ENCODE measurements around the gene MIF4GD. TPM values are rescaled to one million over a fixed set of nuclear protein-coding genes. Genes with fewer than 3 reads are reported as not detected.

The MIF4GD gene
- total and polyA plus RNA-seq, 8 donors: 10.6 to 17.6 (median 14.7) TPM

DNA sequence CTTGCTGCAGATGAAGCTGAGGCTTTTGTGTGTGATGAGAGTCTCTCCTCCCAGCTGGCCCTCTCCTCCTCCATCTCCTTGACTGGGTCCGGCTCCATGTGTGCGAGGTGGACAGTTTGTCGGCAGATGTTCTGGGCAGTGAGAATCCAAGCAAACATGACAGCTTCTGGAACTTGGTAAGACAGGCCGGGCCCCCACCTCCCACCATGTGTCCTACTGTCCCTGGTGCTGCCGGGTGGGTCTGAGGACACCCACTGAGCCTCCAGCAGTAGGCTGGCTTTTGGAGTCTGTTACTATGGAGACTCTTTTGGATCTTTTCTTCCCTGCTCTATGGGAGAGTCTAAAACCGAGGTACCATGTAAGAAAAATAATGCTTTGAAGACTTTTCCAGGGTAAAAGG, 52.9 kb downstream of the MIF4GD start:
- no peak for ATAC-seq
- 92 to 94% methylated on average over 6 of the region's 6 CpGs for WGBS, 2 donors
- H3K36me3 ChIP-seq: peaks cover 0 to 47% (median 6%) of the 10 kb centered on the region in 3 donors

More for the DNA sequence above, 52.9 kb downstream of the MIF4GD start:
- TF ChIP-seq, protein P1, sequence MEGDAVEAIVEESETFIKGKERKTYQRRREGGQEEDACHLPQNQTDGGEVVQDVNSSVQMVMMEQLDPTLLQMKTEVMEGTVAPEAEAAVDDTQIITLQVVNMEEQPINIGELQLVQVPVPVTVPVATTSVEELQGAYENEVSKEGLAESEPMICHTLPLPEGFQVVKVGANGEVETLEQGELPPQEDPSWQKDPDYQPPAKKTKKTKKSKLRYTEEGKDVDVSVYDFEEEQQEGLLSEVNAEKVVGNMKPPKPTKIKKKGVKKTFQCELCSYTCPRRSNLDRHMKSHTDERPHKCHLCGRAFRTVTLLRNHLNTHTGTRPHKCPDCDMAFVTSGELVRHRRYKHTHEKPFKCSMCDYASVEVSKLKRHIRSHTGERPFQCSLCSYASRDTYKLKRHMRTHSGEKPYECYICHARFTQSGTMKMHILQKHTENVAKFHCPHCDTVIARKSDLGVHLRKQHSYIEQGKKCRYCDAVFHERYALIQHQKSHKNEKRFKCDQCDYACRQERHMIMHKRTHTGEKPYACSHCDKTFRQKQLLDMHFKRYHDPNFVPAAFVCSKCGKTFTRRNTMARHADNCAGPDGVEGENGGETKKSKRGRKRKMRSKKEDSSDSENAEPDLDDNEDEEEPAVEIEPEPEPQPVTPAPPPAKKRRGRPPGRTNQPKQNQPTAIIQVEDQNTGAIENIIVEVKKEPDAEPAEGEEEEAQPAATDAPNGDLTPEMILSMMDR (IDR thresholded peaks at IDR 0.05): no peak
- DNase-seq: no peak
- Histone ChIP-seq H3K9me3 (no peaks in the 10 kb centered on the region), H3K4me3 (no peak overlapping the region), H3K4me1 (no peaks in the 10 kb centered on the region), H3K27ac (no peak overlapping the region), H3K27me3 (no peaks in the 10 kb centered on the region)
- no peak for FAIRE-seq
- intact Hi-C loops (cut with DNase I): no loop called here

Other genes with a start within 250 kb of the MIF4GD start
- 100 to 1,000 TPM in 4 of 6 donors, 10 to 100 TPM in 2; 81.6 to 121 (median 105) TPM for gene ATP5PD, start 224.3 kb downstream of the MIF4GD start, total RNA-seq
- 100 to 1,000 TPM; 215 to 229 TPM for gene ATP5PD, start 224.3 kb downstream of the MIF4GD start, polyA plus RNA-seq
- gene KCTD2, start 224.0 kb downstream of the MIF4GD start, total RNA-seq: 10 to 100 TPM in 1 of 6 donors, 1 to 10 TPM in 5; 6.3 to 13.2 (median 8.5) TPM
- gene KCTD2, start 224.0 kb downstream of the MIF4GD start, polyA plus RNA-seq: 10 to 100 TPM; 13.0 to 14.6 TPM
- 1 to 10 TPM; 2.2 to 5.2 (median 4.0) TPM for gene SLC16A5, start 183.3 kb downstream of the MIF4GD start, total RNA-seq
- gene SLC16A5, start 183.3 kb downstream of the MIF4GD start, polyA plus RNA-seq: 1 to 10 TPM; 7.8 to 8.8 TPM
- 1 to 10 TPM; 2.3 to 7.4 (median 3.4) TPM for gene ARMC7, start 161.3 kb downstream of the MIF4GD start, total RNA-seq
- gene ARMC7, start 161.3 kb downstream of the MIF4GD start, polyA plus RNA-seq: 1 to 10 TPM; 5.7 to 6.3 TPM
- gene NT5C, start 139.5 kb downstream of the MIF4GD start, total RNA-seq: 10 to 100 TPM; 14.4 to 32.3 (median 18.7) TPM
- 10 to 100 TPM; 62.5 to 76.3 TPM for gene NT5C, start 139.5 kb downstream of the MIF4GD start, polyA plus RNA-seq
- 10 to 100 TPM in 3 of 6 donors, 1 to 10 TPM in 3; 7.5 to 32.9 (median 11.9) TPM for gene JPT1, start 116.7 kb downstream of the MIF4GD start, total RNA-seq
- 10 to 100 TPM; 21.8 to 33.1 TPM for gene JPT1, start 116.7 kb downstream of the MIF4GD start, polyA plus RNA-seq
- 100 to 1,000 TPM; 102 to 178 (median 141) TPM for gene SUMO2, start 88.3 kb downstream of the MIF4GD start, total RNA-seq
- 10 to 100 TPM; 38.1 to 62.6 TPM for gene SUMO2, start 88.3 kb downstream of the MIF4GD start, polyA plus RNA-seq
- gene NUP85, start 65.6 kb downstream of the MIF4GD start, total RNA-seq: 10 to 100 TPM; 21.0 to 33.1 (median 23.0) TPM
- 100 to 1,000 TPM in 1 of 2 donors, 10 to 100 TPM in 1; 45.7 to 105 TPM for gene NUP85, start 65.6 kb downstream of the MIF4GD start, polyA plus RNA-seq
- 10 to 100 TPM; 13.9 to 31.1 (median 20.2) TPM for gene GGA3, start 9.6 kb downstream of the MIF4GD start, total RNA-seq
- gene GGA3, start 9.6 kb downstream of the MIF4GD start, polyA plus RNA-seq: 10 to 100 TPM; 25.9 to 39.7 TPM
- gene MRPS7, start 9.4 kb downstream of the MIF4GD start, total RNA-seq: 10 to 100 TPM; 11.3 to 24.1 (median 19.2) TPM
- 10 to 100 TPM; 23.3 to 34.0 TPM for gene MRPS7, start 9.4 kb downstream of the MIF4GD start, polyA plus RNA-seq
- 10 to 100 TPM in 1 of 6 donors, 1 to 10 TPM in 5; 4.4 to 10.8 (median 6.7) TPM for gene SLC25A19, start 18.2 kb upstream of the MIF4GD start, total RNA-seq
- 1 to 10 TPM; 8.5 to 9.3 TPM for gene SLC25A19, start 18.2 kb upstream of the MIF4GD start, polyA plus RNA-seq
- gene GRB2, start 134.4 kb upstream of the MIF4GD start, total RNA-seq: 10 to 100 TPM; 25.2 to 64.7 (median 36.5) TPM
- gene GRB2, start 134.4 kb upstream of the MIF4GD start, polyA plus RNA-seq: 10 to 100 TPM; 18.5 to 24.4 TPM
- 10 to 100 TPM; 29.9 to 53.3 (median 34.9) TPM for gene TMEM94, start 185.4 kb upstream of the MIF4GD start, total RNA-seq
- gene TMEM94, start 185.4 kb upstream of the MIF4GD start, polyA plus RNA-seq: 10 to 100 TPM; 55.4 to 64.9 TPM
- 10 to 100 TPM; 12.2 to 20.7 (median 13.2) TPM for gene CASKIN2, start 244.3 kb upstream of the MIF4GD start, total RNA-seq
- 10 to 100 TPM; 12.1 to 14.7 TPM for gene CASKIN2, start 244.3 kb upstream of the MIF4GD start, polyA plus RNA-seq
- gene TSEN54, start 245.3 kb upstream of the MIF4GD start, total RNA-seq: 10 to 100 TPM; 14.9 to 20.0 (median 19.1) TPM
- 100 to 1,000 TPM in 1 of 2 donors, 10 to 100 TPM in 1; 55.1 to 105 TPM for gene TSEN54, start 245.3 kb upstream of the MIF4GD start, polyA plus RNA-seq

Measured in pancreas (tissue), 10 donors.